ENCODE data around the gene NOL6. TPM values are rescaled to one million over a fixed set of nuclear protein-coding genes. Genes with fewer than 3 reads are reported as not detected.

Gene NOL6
- total RNA-seq, 1 donor from 2014 or later, result 31.1 TPM

- no peaks in the 10 kb centered on the region for H3K36me3 Mint-ChIP-seq (ENCODE audit: low read depth)
- peak overlapping the region; percentile 88 for H3K27ac Mint-ChIP-seq (ENCODE audit: unreplicated experiment)
- no peak for TF ChIP-seq CTCF (IDR thresholded peaks at IDR 0.05)
- H3K4me1 Mint-ChIP-seq (ENCODE audit: low read depth), result peaks cover 15% of the 10 kb centered on the region
- H3K27me3 Mint-ChIP-seq (ENCODE audit: low read depth), result no peaks in the 10 kb centered on the region
- H3K4me3 Mint-ChIP-seq (ENCODE audit: unreplicated experiment), result peak overlapping the region; percentile 79
- DNase-seq (ENCODE audit: low spot score), result no peak
- no peaks in the 10 kb centered on the region for H3K9me3 Mint-ChIP-seq (ENCODE audit: low read depth)
These were observed 27.3 kb downstream of the NOL6 start for GRCh38 chr9:33446240-33446945.

- Mint-ChIP-seq H3K27ac (ENCODE audit: unreplicated experiment) (no peak overlapping the region), H3K9me3 (ENCODE audit: low read depth) (no peaks in the 10 kb centered on the region)
- DNase-seq (ENCODE audit: low spot score), result no peak
These were observed 28.1 kb downstream of the NOL6 start for GRCh38 chr9:33445389-33446239.

GRCh38 chr9:33443464-33444154 is 30.1 kb downstream of the NOL6 start:
- no peak overlapping the region for H3K4me3 Mint-ChIP-seq (ENCODE audit: unreplicated experiment)
- H3K9me3 Mint-ChIP-seq (ENCODE audit: low read depth), result no peaks in the 10 kb centered on the region
- no peak for TF ChIP-seq CTCF (IDR thresholded peaks at IDR 0.05)
- H3K27me3 Mint-ChIP-seq (ENCODE audit: low read depth), result no peaks in the 10 kb centered on the region
- no peak overlapping the region for H3K27ac Mint-ChIP-seq (ENCODE audit: unreplicated experiment)
- no peaks in the 10 kb centered on the region for H3K36me3 Mint-ChIP-seq (ENCODE audit: low read depth)
- H3K4me1 Mint-ChIP-seq (ENCODE audit: low read depth), result peaks cover 18% of the 10 kb centered on the region
- DNase-seq (ENCODE audit: low spot score), result no peak

More at GRCh38 chr9:33445389-33446239, 28.1 kb downstream of the NOL6 start:
- H3K4me3 Mint-ChIP-seq (ENCODE audit: unreplicated experiment), result no peak overlapping the region
- no peak for TF ChIP-seq CTCF (IDR thresholded peaks at IDR 0.05)
- H3K36me3 Mint-ChIP-seq (ENCODE audit: low read depth), result no peaks in the 10 kb centered on the region
- H3K4me1 Mint-ChIP-seq (ENCODE audit: low read depth), result peaks cover 15% of the 10 kb centered on the region
- no peaks in the 10 kb centered on the region for H3K27me3 Mint-ChIP-seq (ENCODE audit: low read depth)

- H3K9me3 Mint-ChIP-seq (ENCODE audit: low read depth), result no peaks in the 10 kb centered on the region
- no peaks in the 10 kb centered on the region for H3K27me3 Mint-ChIP-seq (ENCODE audit: low read depth)
- TF ChIP-seq CTCF (IDR thresholded peaks at IDR 0.05), result no peak
- no peak overlapping the region for H3K4me3 Mint-ChIP-seq (ENCODE audit: unreplicated experiment)
- no peak for DNase-seq (ENCODE audit: low spot score)
- peaks cover 18% of the 10 kb centered on the region for H3K4me1 Mint-ChIP-seq (ENCODE audit: low read depth)
- H3K36me3 Mint-ChIP-seq (ENCODE audit: low read depth), result no peaks in the 10 kb centered on the region
- no peak overlapping the region for H3K27ac Mint-ChIP-seq (ENCODE audit: unreplicated experiment)
These were observed 30.7 kb downstream of the NOL6 start for GRCh38 chr9:33443047-33443446.

- Mint-ChIP-seq H3K9me3 (ENCODE audit: low read depth) (no peaks in the 10 kb centered on the region), H3K4me1 (ENCODE audit: low read depth) (peaks cover 16% of the 10 kb centered on the region), H3K36me3 (ENCODE audit: low read depth) (no peaks in the 10 kb centered on the region), H3K27me3 (ENCODE audit: low read depth) (no peaks in the 10 kb centered on the region), H3K4me3 (ENCODE audit: unreplicated experiment) (no peak overlapping the region), H3K27ac (ENCODE audit: unreplicated experiment) (no peak overlapping the region)
- no peak for DNase-seq (ENCODE audit: low spot score)
- TF ChIP-seq CTCF (IDR thresholded peaks at IDR 0.05), result no peak
These were observed 31.6 kb downstream of the NOL6 start for GRCh38 chr9:33442125-33442524.
